Inflammatory macrophage (primary cell): Measurements from ENCODE around the gene BANP.
A peak's percentile ranks its signal among the peaks of the same experiment; 100 is the strongest.
"Not testable (repeated sequence)": the region's sequence is repeated elsewhere in the genome, so short reads cannot be mapped to it uniquely, and the experiment has no call there.

Experiments
- DNase-seq, 2 donors: peaks; one replicate each; pipeline ENCODE4 v3.0.0-alpha.2; 2020 to 2022

Gene BANP

GRCh38 chr16:87926246-87927194 lies 24.7 kb upstream of the BANP start:
- DNase-seq: peak; percentile 88 to 95

GRCh38 chr16:87927195-87927562 lies 24.1 kb upstream of the BANP start:
- no peak for DNase-seq

- no peak for DNase-seq
Observed at GRCh38 chr16:87929986-87930385, 21.2 kb upstream of the BANP start.

- DNase-seq: peak; percentile 18 to 22
Observed at GRCh38 chr16:87930456-87930855, 20.8 kb upstream of the BANP start.

GRCh38 chr16:87931504-87931903 lies 19.7 kb upstream of the BANP start:
- DNase-seq: no peak

GRCh38 chr16:87932475-87933139 lies 18.6 kb upstream of the BANP start:
- DNase-seq: not testable (repeated sequence)

- no peak for DNase-seq
Observed at GRCh38 chr16:87933140-87933495, 18.1 kb upstream of the BANP start.

GRCh38 chr16:87934752-87935425 lies 16.3 kb upstream of the BANP start:
- DNase-seq: not testable (repeated sequence)

- DNase-seq: not testable (repeated sequence)
Observed at GRCh38 chr16:87936016-87936374, 15.2 kb upstream of the BANP start.

- no peak for DNase-seq
Observed at GRCh38 chr16:87936375-87937230, 14.6 kb upstream of the BANP start, which contains the start of gene CA5A. Gene CA5A, minus strand, starts transcription at chr16:87936529. Its CDS starts 79 bp downstream, at chr16:87936450.

GRCh38 chr16:87937231-87937542 lies 14.0 kb upstream of the BANP start:
- not testable (repeated sequence) for DNase-seq

- DNase-seq: no peak
Observed at GRCh38 chr16:87938412-87938949, 12.8 kb upstream of the BANP start.

- DNase-seq: no peak
Observed at GRCh38 chr16:87939562-87940423, 11.4 kb upstream of the BANP start.

GRCh38 chr16:87942680-87943079 lies 8.6 kb upstream of the BANP start:
- no peak for DNase-seq

GRCh38 chr16:87945351-87946042 lies 5.7 kb upstream of the BANP start:
- DNase-seq: no peak

GRCh38 chr16:87946596-87947347 lies 4.5 kb upstream of the BANP start:
- no peak for DNase-seq

- no peak for DNase-seq
Observed at GRCh38 chr16:87947356-87948118, 3.7 kb upstream of the BANP start.

GRCh38 chr16:87948119-87948545 lies 3.1 kb upstream of the BANP start:
- DNase-seq: peak; percentile 68 to 72

GRCh38 chr16:87948735-87949070 lies 2.5 kb upstream of the BANP start:
- DNase-seq: no peak
